HG03565 (cell line): ENCODE data around the gene CCDC127.

ENCODE experiments used
- ATAC-seq: cut with Tn5 transposase; IDR thresholded peaks from one replicate; pipeline ENCODE4 v1.9.1; 2021; ENCODE audit warnings: mild to moderate bottlenecking, moderate library complexity; ENCODE audit not compliant: unreplicated experiment

The CCDC127 gene

GRCh38 chr5:160921-161802 lies 56.8 kb downstream of the CCDC127 start:
- ATAC-seq: no peak

- no peak for ATAC-seq
Measured at GRCh38 chr5:160173-160510, 57.8 kb downstream of the CCDC127 start.

GRCh38 chr5:159448-160172 lies 58.3 kb downstream of the CCDC127 start:
- ATAC-seq: no peak

GRCh38 chr5:158807-159447 lies 59.0 kb downstream of the CCDC127 start:
- ATAC-seq: no peak

GRCh38 chr5:157801-158200 lies 60.2 kb downstream of the CCDC127 start:
- ATAC-seq: no peak

- ATAC-seq: no peak
Measured at GRCh38 chr5:157126-157715, 60.7 kb downstream of the CCDC127 start.

GRCh38 chr5:156411-157072 lies 61.4 kb downstream of the CCDC127 start:
- ATAC-seq: no peak

- ATAC-seq: no peak
Measured at GRCh38 chr5:155651-156410, 62.1 kb downstream of the CCDC127 start.

- ATAC-seq: no peak
Measured at GRCh38 chr5:154826-155225, 63.1 kb downstream of the CCDC127 start.

GRCh38 chr5:154236-154635 lies 63.7 kb downstream of the CCDC127 start:
- no peak for ATAC-seq

- no peak for ATAC-seq
Measured at GRCh38 chr5:153256-153655, 64.7 kb downstream of the CCDC127 start.

GRCh38 chr5:152077-152476 lies 65.9 kb downstream of the CCDC127 start:
- no peak for ATAC-seq

GRCh38 chr5:150746-151145 lies 67.2 kb downstream of the CCDC127 start:
- ATAC-seq: no peak

GRCh38 chr5:149745-150485 lies 68.0 kb downstream of the CCDC127 start:
- ATAC-seq: no peak

GRCh38 chr5:147751-148150 lies 70.2 kb downstream of the CCDC127 start:
- no peak for ATAC-seq
